Measurements from ENCODE around the gene WRAP73.

Gene WRAP73

GRCh38 chr1:3681898-3682806, 32.2 kb upstream of the WRAP73 start:
- H3K4me2 ChIP-seq (ENCODE audit: low read depth, low read length, poor library complexity, severe bottlenecking), result no peak overlapping the region
- H3K79me2 ChIP-seq (ENCODE audit: insufficient read depth, low read length), result no peaks in the 10 kb centered on the region
- H3K9me3 ChIP-seq (ENCODE audit: insufficient read depth, low read length), result no peaks in the 10 kb centered on the region
- H3K4me3 ChIP-seq (ENCODE audit: insufficient read depth, low read length, poor library complexity, severe bottlenecking), result no peak overlapping the region
- H2AFZ ChIP-seq (ENCODE audit: low read depth, low read length, severe bottlenecking), result no peak overlapping the region
- no peaks in the 10 kb centered on the region for H3K27me3 ChIP-seq (ENCODE audit: low read length)
- H3F3A ChIP-seq (ENCODE audit: insufficient read depth), result no peaks in the 10 kb centered on the region
- no peak overlapping the region for H3K27ac ChIP-seq (ENCODE audit: low read depth, low read length)
- H3K9ac ChIP-seq (ENCODE audit: low read length), result no peak overlapping the region
- H3K9me2 ChIP-seq (replicated peaks; ENCODE audit: insufficient read depth, low read length), result no peaks in the 10 kb centered on the region
- no peaks in the 10 kb centered on the region for H4K20me1 ChIP-seq (ENCODE audit: low read depth, low read length)
- TF ChIP-seq EZH2phosphoT487 (conservative IDR thresholded peaks at IDR 0.05; ENCODE audit: low read length) (no peak), CTCF (IDR thresholded peaks at IDR 0.05; ENCODE audit: insufficient read depth, low read length, poor library complexity, severe bottlenecking) (no peak)
- no peaks in the 10 kb centered on the region for H3K36me3 ChIP-seq (ENCODE audit: low read length)

- Histone ChIP-seq H3K27me3 (ENCODE audit: low read length) (no peaks in the 10 kb centered on the region), H3K79me2 (ENCODE audit: insufficient read depth, low read length) (no peaks in the 10 kb centered on the region), H4K20me1 (ENCODE audit: low read depth, low read length) (no peaks in the 10 kb centered on the region), H2AFZ (ENCODE audit: low read depth, low read length, severe bottlenecking) (no peak overlapping the region), H3F3A (ENCODE audit: insufficient read depth) (no peaks in the 10 kb centered on the region), H3K4me3 (ENCODE audit: insufficient read depth, low read length, poor library complexity, severe bottlenecking) (no peak overlapping the region), H3K27ac (ENCODE audit: low read depth, low read length) (no peak overlapping the region), H3K9me2 (replicated peaks; ENCODE audit: insufficient read depth, low read length) (no peaks in the 10 kb centered on the region), H3K9ac (ENCODE audit: low read length) (no peak overlapping the region), H3K9me3 (ENCODE audit: insufficient read depth, low read length) (no peaks in the 10 kb centered on the region), H3K36me3 (ENCODE audit: low read length) (no peaks in the 10 kb centered on the region), H3K4me2 (ENCODE audit: low read depth, low read length, poor library complexity, severe bottlenecking) (no peak overlapping the region)
- no peak for TF ChIP-seq CTCF (IDR thresholded peaks at IDR 0.05; ENCODE audit: insufficient read depth, low read length, poor library complexity, severe bottlenecking)
- no peak for TF ChIP-seq EZH2phosphoT487 (conservative IDR thresholded peaks at IDR 0.05; ENCODE audit: low read length)
Measured at GRCh38 chr1:3681231-3681897, 31.5 kb upstream of the WRAP73 start.

- Histone ChIP-seq H3K9ac (ENCODE audit: low read length) (no peak overlapping the region), H3K36me3 (ENCODE audit: low read length) (no peaks in the 10 kb centered on the region), H3K27ac (ENCODE audit: low read depth, low read length) (no peak overlapping the region), H3K27me3 (ENCODE audit: low read length) (no peaks in the 10 kb centered on the region), H3K4me2 (ENCODE audit: low read depth, low read length, poor library complexity, severe bottlenecking) (no peak overlapping the region), H2AFZ (ENCODE audit: low read depth, low read length, severe bottlenecking) (no peak overlapping the region), H3F3A (ENCODE audit: insufficient read depth) (no peaks in the 10 kb centered on the region), H3K9me3 (ENCODE audit: insufficient read depth, low read length) (no peaks in the 10 kb centered on the region), H3K79me2 (ENCODE audit: insufficient read depth, low read length) (no peaks in the 10 kb centered on the region), H4K20me1 (ENCODE audit: low read depth, low read length) (no peaks in the 10 kb centered on the region), H3K4me3 (ENCODE audit: insufficient read depth, low read length, poor library complexity, severe bottlenecking) (no peak overlapping the region), H3K9me2 (replicated peaks; ENCODE audit: insufficient read depth, low read length) (no peaks in the 10 kb centered on the region)
- TF ChIP-seq CTCF (IDR thresholded peaks at IDR 0.05; ENCODE audit: insufficient read depth, low read length, poor library complexity, severe bottlenecking) (no peak), EZH2phosphoT487 (conservative IDR thresholded peaks at IDR 0.05; ENCODE audit: low read length) (no peak)
Measured at GRCh38 chr1:3680488-3681230, 30.8 kb upstream of the WRAP73 start.
